ENCODE data around the gene AMPH. TPM values are rescaled to one million over a fixed set of nuclear protein-coding genes. Genes with fewer than 3 reads are reported as not detected.

The AMPH gene
- total and polyA plus RNA-seq, 7 donors, result 0.23 to 37.9 (median 2.5) TPM

GRCh38 chr7:38539477-38540081, 91.6 kb downstream of the AMPH start:
- no peaks in the 10 kb centered on the region for H3K4me1 ChIP-seq

GRCh38 chr7:38535073-38535472, 96.1 kb downstream of the AMPH start:
- no peaks in the 10 kb centered on the region for H3K27me3 ChIP-seq
- intact Hi-C loops (cut with DNase I), result no loop called here
- no peak overlapping the region for H3K27ac ChIP-seq
- no peak for DNase-seq
- H3K9me3 ChIP-seq, result no peaks in the 10 kb centered on the region
- H3K4me1 ChIP-seq, result no peaks in the 10 kb centered on the region
- no peaks in the 10 kb centered on the region for H3K36me3 ChIP-seq
- 74 to 83% methylated on average over 2 of the region's 2 CpGs for WGBS, 2 donors
- no peak for TF ChIP-seq POLR2A (IDR thresholded peaks at IDR 0.05)
- TF ChIP-seq, protein P1, sequence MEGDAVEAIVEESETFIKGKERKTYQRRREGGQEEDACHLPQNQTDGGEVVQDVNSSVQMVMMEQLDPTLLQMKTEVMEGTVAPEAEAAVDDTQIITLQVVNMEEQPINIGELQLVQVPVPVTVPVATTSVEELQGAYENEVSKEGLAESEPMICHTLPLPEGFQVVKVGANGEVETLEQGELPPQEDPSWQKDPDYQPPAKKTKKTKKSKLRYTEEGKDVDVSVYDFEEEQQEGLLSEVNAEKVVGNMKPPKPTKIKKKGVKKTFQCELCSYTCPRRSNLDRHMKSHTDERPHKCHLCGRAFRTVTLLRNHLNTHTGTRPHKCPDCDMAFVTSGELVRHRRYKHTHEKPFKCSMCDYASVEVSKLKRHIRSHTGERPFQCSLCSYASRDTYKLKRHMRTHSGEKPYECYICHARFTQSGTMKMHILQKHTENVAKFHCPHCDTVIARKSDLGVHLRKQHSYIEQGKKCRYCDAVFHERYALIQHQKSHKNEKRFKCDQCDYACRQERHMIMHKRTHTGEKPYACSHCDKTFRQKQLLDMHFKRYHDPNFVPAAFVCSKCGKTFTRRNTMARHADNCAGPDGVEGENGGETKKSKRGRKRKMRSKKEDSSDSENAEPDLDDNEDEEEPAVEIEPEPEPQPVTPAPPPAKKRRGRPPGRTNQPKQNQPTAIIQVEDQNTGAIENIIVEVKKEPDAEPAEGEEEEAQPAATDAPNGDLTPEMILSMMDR (IDR thresholded peaks at IDR 0.05), result no peak
- no peak for TF ChIP-seq EP300 (IDR thresholded peaks at IDR 0.05)
- TF ChIP-seq POLR2AphosphoS5 (IDR thresholded peaks at IDR 0.05), result no peak
- H3K4me3 ChIP-seq, result no peak overlapping the region

More at GRCh38 chr7:38539477-38540081, 91.6 kb downstream of the AMPH start:
- Histone ChIP-seq H3K4me3 (no peak overlapping the region), H3K27ac (no peak overlapping the region), H3K27me3 (no peaks in the 10 kb centered on the region), H3K36me3 (no peaks in the 10 kb centered on the region), H3K9me3 (no peaks in the 10 kb centered on the region)
- TF ChIP-seq POLR2A (IDR thresholded peaks at IDR 0.05) (no peak), EP300 (IDR thresholded peaks at IDR 0.05) (no peak), POLR2AphosphoS5 (IDR thresholded peaks at IDR 0.05) (no peak)
- TF ChIP-seq, protein P1 (IDR thresholded peaks at IDR 0.05), result no peak
- intact Hi-C loops (cut with DNase I), result no loop called here
- WGBS, 2 donors, result 88 to 91% methylated on average over 2 of the region's 2 CpGs
- DNase-seq, result no peak

- DNase-seq, result no peak
- Histone ChIP-seq H3K4me1 (no peaks in the 10 kb centered on the region), H3K9me3 (no peaks in the 10 kb centered on the region), H3K27ac (no peak overlapping the region), H3K27me3 (no peaks in the 10 kb centered on the region), H3K36me3 (no peaks in the 10 kb centered on the region), H3K4me3 (no peak overlapping the region)
- intact Hi-C loops (cut with DNase I), result no loop called here
- 90 to 95% methylated on average over 1 of the region's 1 CpG for WGBS, 2 donors
- TF ChIP-seq EP300 (IDR thresholded peaks at IDR 0.05), result no peak
- no peak for TF ChIP-seq POLR2A (IDR thresholded peaks at IDR 0.05)
- TF ChIP-seq POLR2AphosphoS5 (IDR thresholded peaks at IDR 0.05), result no peak
- TF ChIP-seq, protein P1 (IDR thresholded peaks at IDR 0.05), result no peak
Observed at GRCh38 chr7:38525857-38526256, 105.3 kb downstream of the AMPH start.

GRCh38 chr7:38524786-38525185, 106.4 kb downstream of the AMPH start:
- H3K27ac ChIP-seq, result no peak overlapping the region
- TF ChIP-seq, protein P1 (IDR thresholded peaks at IDR 0.05), result no peak
- TF ChIP-seq EP300 (IDR thresholded peaks at IDR 0.05) (no peak), POLR2AphosphoS5 (IDR thresholded peaks at IDR 0.05) (no peak), POLR2A (IDR thresholded peaks at IDR 0.05) (no peak)
- no peaks in the 10 kb centered on the region for H3K9me3 ChIP-seq
- no peak overlapping the region for H3K4me3 ChIP-seq
- intact Hi-C loops (cut with DNase I), result no loop called here
- 43 to 45% methylated on average over 1 of the region's 1 CpG for WGBS, 2 donors
- H3K4me1 ChIP-seq, result no peaks in the 10 kb centered on the region
- H3K36me3 ChIP-seq, result no peaks in the 10 kb centered on the region
- DNase-seq, result no peak
- H3K27me3 ChIP-seq, result no peaks in the 10 kb centered on the region

DNA sequence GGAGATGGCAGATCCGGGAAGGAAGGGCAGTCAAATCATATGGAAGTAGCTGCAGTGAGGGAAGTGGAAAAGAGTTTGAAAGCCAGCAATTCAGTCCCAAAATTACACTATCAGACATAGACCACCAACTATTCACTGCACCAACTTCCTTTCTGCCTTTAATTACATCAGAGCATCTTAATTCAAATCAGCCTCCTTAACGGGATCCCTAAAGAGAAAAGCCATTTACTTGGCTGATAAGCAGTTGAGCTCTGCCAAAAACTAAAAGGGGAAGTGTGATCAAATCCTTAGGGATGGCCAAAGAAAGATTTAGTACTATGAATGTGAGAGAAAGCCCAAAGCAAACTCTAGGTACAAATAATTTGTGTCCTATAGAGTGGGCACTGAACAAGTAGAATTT, 110.4 kb downstream of the AMPH start:
- Histone ChIP-seq H3K27ac (no peak overlapping the region), H3K4me1 (no peaks in the 10 kb centered on the region), H3K4me3 (no peak overlapping the region), H3K27me3 (no peaks in the 10 kb centered on the region), H3K36me3 (no peaks in the 10 kb centered on the region), H3K9me3 (peaks cover 0 to 6% (median 5%) of the 10 kb centered on the region in 4 donors)
- DNase-seq, result no peak
- intact Hi-C loops (cut with DNase I), result no loop called here
- TF ChIP-seq POLR2AphosphoS5 (IDR thresholded peaks at IDR 0.05), result no peak
- 55 to 65% methylated on average over 2 of the region's 2 CpGs for WGBS, 2 donors
